ENCODE measurements around the gene TEAD1.

Gene TEAD1

GRCh38 chr11:12673924-12674570, at the start of gene TEAD1:
Gene TEAD1, plus strand, starts transcription at chr11:12674421.
- Histone ChIP-seq H3K27me3 (ENCODE audit: control insufficient read depth, insufficient read depth, low read length) (no peaks in the 10 kb centered on the region), H3K36me3 (ENCODE audit: control insufficient read depth, insufficient read depth, low read length) (no peaks in the 10 kb centered on the region), H3K4me3 (ENCODE audit: low read length) (peak within 1 kb of the TSS; percentile 20), H3K9ac (ENCODE audit: low read length) (peak within 1 kb of the TSS; percentile 78), H3K4me1 (ENCODE audit: control insufficient read depth, insufficient read depth, low read length) (no peaks in the 10 kb centered on the region), H3K9me3 (ENCODE audit: control insufficient read depth, low read length) (no peaks in the 10 kb centered on the region)

- no peak overlapping the region for H3K4me3 ChIP-seq (ENCODE audit: low read length)
- no peaks in the 10 kb centered on the region for H3K4me1 ChIP-seq (ENCODE audit: control insufficient read depth, insufficient read depth, low read length)
- no peak overlapping the region for H3K9ac ChIP-seq (ENCODE audit: low read length)
- H3K27me3 ChIP-seq (ENCODE audit: control insufficient read depth, insufficient read depth, low read length), result no peaks in the 10 kb centered on the region
- no peaks in the 10 kb centered on the region for H3K36me3 ChIP-seq (ENCODE audit: control insufficient read depth, insufficient read depth, low read length)
- H3K9me3 ChIP-seq (ENCODE audit: control insufficient read depth, low read length), result no peaks in the 10 kb centered on the region
These were observed 49.6 kb upstream of the TEAD1 start for GRCh38 chr11:12624595-12624994.

DNA sequence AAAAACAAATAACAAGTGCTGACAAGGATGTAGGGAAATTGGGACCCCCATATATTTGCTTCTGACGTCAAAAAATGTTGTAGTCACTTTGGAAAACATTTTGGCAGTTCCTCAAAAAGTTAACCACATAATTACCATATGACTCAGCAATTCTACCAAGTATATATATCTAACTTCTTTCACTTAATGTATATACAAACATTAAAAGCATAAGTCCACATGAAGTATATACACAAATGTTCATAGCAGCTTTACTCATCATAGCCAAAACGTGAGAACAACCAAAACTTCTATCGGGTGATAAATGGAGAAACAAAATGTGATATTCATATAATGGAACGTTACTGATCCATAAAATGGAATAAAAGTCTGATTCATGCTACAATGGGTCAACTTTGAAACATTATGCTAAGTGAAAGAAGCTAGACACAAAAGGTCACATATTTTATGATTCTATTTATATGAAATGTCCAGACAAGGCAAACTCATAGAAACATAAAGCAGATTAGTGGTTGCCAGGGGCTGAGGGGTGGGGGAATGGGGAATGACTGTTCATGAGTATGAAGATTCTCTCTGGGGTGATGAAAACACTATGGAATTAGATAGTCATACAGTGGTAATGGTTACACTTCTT, 48.7 kb upstream of the TEAD1 start:
- Histone ChIP-seq H3K9me3 (ENCODE audit: control insufficient read depth, low read length) (no peaks in the 10 kb centered on the region), H3K4me3 (ENCODE audit: low read length) (no peak overlapping the region), H3K27me3 (ENCODE audit: control insufficient read depth, insufficient read depth, low read length) (no peaks in the 10 kb centered on the region), H3K36me3 (ENCODE audit: control insufficient read depth, insufficient read depth, low read length) (no peaks in the 10 kb centered on the region), H3K9ac (ENCODE audit: low read length) (no peak overlapping the region), H3K4me1 (ENCODE audit: control insufficient read depth, insufficient read depth, low read length) (no peaks in the 10 kb centered on the region)

DNA sequence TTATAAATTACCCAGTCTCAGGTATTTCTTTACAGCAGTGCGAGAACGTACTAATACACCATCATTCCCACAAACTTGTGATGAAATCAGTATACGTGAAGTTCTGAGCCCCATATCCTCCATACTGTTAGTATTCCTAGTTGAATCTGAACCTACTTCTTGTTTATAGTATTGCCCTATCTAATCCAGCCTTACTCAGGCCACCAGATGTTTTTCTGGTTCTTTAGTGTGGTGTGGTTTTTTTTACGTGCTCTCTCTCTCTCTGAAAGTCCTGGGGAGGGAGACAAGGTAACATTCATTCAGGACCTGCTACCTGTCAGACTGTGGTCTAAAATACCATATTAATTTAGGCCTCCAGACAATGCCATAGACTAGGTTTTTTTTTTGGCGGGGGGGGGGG, 47.6 kb upstream of the TEAD1 start:
- Histone ChIP-seq H3K36me3 (ENCODE audit: control insufficient read depth, insufficient read depth, low read length) (no peaks in the 10 kb centered on the region), H3K27me3 (ENCODE audit: control insufficient read depth, insufficient read depth, low read length) (no peaks in the 10 kb centered on the region), H3K9ac (ENCODE audit: low read length) (no peak overlapping the region), H3K9me3 (ENCODE audit: control insufficient read depth, low read length) (no peaks in the 10 kb centered on the region), H3K4me1 (ENCODE audit: control insufficient read depth, insufficient read depth, low read length) (no peaks in the 10 kb centered on the region), H3K4me3 (ENCODE audit: low read length) (no peak overlapping the region)

DNA sequence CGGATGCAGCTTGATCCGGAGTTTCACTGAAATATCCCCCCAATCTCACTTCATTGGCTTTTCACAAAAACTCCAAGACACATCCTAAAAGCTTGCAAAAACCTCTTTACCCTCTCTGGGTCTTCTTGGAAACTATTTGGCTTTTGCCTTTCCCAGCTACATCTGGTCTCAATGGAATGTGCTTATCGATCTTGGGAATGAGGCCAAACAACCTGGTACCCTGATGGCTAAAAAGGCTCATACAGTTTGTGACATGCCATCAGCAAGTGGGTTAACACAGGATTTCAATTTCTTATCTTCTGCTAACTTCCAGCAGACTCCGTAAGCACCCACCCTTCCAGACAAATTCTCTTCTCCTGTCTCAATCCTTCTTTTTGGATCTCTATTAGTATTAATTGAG, 45.9 kb upstream of the TEAD1 start:
- Histone ChIP-seq H3K27me3 (ENCODE audit: control insufficient read depth, insufficient read depth, low read length) (no peaks in the 10 kb centered on the region), H3K9me3 (ENCODE audit: control insufficient read depth, low read length) (no peaks in the 10 kb centered on the region), H3K4me1 (ENCODE audit: control insufficient read depth, insufficient read depth, low read length) (no peaks in the 10 kb centered on the region), H3K9ac (ENCODE audit: low read length) (no peak overlapping the region), H3K4me3 (ENCODE audit: low read length) (no peak overlapping the region), H3K36me3 (ENCODE audit: control insufficient read depth, insufficient read depth, low read length) (no peaks in the 10 kb centered on the region)

DNA sequence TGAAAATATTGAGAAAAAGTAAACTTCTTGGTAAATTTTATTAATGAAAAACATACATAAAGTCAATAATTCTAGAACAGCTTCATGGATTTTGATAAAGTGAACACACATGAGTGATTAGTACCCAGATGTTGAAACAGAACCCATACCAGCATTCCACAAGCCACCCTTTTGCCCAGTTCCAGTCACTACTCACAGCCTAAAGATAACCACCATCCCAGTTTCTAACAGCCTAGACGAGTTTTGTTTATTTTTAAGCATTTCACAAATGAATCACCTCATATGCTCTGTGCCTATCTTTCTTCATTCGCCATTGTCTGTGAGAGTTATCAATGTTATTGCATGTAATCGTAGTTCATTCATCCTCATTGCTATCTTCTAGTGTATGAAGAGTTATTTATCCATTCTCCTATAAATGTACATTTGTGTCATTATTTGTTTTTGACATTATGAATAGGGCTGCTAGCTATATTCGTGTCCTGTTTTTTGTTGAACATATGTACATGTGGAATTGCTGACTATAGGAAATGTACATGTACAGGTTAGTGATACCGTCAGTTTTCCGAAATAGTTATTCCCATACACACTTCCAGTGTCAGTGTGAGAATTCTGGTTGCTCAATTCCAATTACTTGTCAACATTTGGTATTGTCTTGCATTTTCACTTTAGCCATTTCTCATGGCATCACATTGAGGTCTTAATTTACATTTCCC, 44.5 kb upstream of the TEAD1 start:
- no peak overlapping the region for H3K9ac ChIP-seq (ENCODE audit: low read length)
- no peaks in the 10 kb centered on the region for H3K36me3 ChIP-seq (ENCODE audit: control insufficient read depth, insufficient read depth, low read length)
- H3K4me3 ChIP-seq (ENCODE audit: low read length), result no peak overlapping the region
- H3K9me3 ChIP-seq (ENCODE audit: control insufficient read depth, low read length), result no peaks in the 10 kb centered on the region
- no peaks in the 10 kb centered on the region for H3K27me3 ChIP-seq (ENCODE audit: control insufficient read depth, insufficient read depth, low read length)
- no peaks in the 10 kb centered on the region for H3K4me1 ChIP-seq (ENCODE audit: control insufficient read depth, insufficient read depth, low read length)

- Histone ChIP-seq H3K4me3 (ENCODE audit: low read length) (no peak overlapping the region), H3K9ac (ENCODE audit: low read length) (no peak overlapping the region), H3K27me3 (ENCODE audit: control insufficient read depth, insufficient read depth, low read length) (no peaks in the 10 kb centered on the region), H3K4me1 (ENCODE audit: control insufficient read depth, insufficient read depth, low read length) (no peaks in the 10 kb centered on the region), H3K9me3 (ENCODE audit: control insufficient read depth, low read length) (no peaks in the 10 kb centered on the region), H3K36me3 (ENCODE audit: control insufficient read depth, insufficient read depth, low read length) (no peaks in the 10 kb centered on the region)
These were observed 42.6 kb upstream of the TEAD1 start for GRCh38 chr11:12631651-12632050.

GRCh38 chr11:12634329-12634728, 39.9 kb upstream of the TEAD1 start:
- Histone ChIP-seq H3K4me3 (ENCODE audit: low read length) (no peak overlapping the region), H3K27me3 (ENCODE audit: control insufficient read depth, insufficient read depth, low read length) (no peaks in the 10 kb centered on the region), H3K9me3 (ENCODE audit: control insufficient read depth, low read length) (no peaks in the 10 kb centered on the region), H3K9ac (ENCODE audit: low read length) (no peak overlapping the region), H3K36me3 (ENCODE audit: control insufficient read depth, insufficient read depth, low read length) (no peaks in the 10 kb centered on the region), H3K4me1 (ENCODE audit: control insufficient read depth, insufficient read depth, low read length) (no peaks in the 10 kb centered on the region)

DNA sequence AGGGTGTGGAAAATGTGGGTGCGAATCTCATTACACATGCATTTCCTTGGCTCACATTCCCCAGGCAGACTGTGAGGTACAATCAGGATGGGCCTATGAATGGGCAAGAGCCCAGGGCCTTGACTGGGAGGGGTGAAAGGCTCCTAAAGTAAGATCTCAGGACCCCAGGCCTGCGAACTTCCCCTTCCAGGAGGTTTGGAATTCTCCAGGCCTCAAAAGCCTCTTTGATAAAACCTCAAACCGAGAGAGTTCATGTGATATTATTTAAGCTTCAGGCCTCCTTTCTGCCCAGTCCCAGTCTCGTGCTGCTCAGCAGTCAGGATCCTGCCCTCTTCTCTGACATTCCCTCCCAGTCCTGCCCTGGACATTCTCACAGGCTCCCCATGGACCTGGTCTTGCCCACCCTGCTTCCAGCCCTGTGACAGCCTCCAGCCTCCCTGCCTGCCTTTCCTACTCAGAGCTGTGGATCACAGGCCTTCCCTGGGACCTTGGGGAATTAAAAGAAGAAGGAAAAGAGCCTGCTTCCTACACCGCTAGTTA, 37.3 kb upstream of the TEAD1 start:
- Histone ChIP-seq H3K9me3 (ENCODE audit: control insufficient read depth, low read length) (no peaks in the 10 kb centered on the region), H3K4me1 (ENCODE audit: control insufficient read depth, insufficient read depth, low read length) (no peaks in the 10 kb centered on the region), H3K4me3 (ENCODE audit: low read length) (no peak overlapping the region), H3K36me3 (ENCODE audit: control insufficient read depth, insufficient read depth, low read length) (no peaks in the 10 kb centered on the region), H3K9ac (ENCODE audit: low read length) (no peak overlapping the region), H3K27me3 (ENCODE audit: control insufficient read depth, insufficient read depth, low read length) (no peaks in the 10 kb centered on the region)

- Histone ChIP-seq H3K4me1 (ENCODE audit: control insufficient read depth, insufficient read depth, low read length) (no peaks in the 10 kb centered on the region), H3K36me3 (ENCODE audit: control insufficient read depth, insufficient read depth, low read length) (no peaks in the 10 kb centered on the region), H3K9ac (ENCODE audit: low read length) (no peak overlapping the region), H3K9me3 (ENCODE audit: control insufficient read depth, low read length) (no peaks in the 10 kb centered on the region), H3K4me3 (ENCODE audit: low read length) (no peak overlapping the region), H3K27me3 (ENCODE audit: control insufficient read depth, insufficient read depth, low read length) (no peaks in the 10 kb centered on the region)
These were observed 34.8 kb upstream of the TEAD1 start for GRCh38 chr11:12639388-12639787.

- no peaks in the 10 kb centered on the region for H3K36me3 ChIP-seq (ENCODE audit: control insufficient read depth, insufficient read depth, low read length)
These were observed 33.9 kb upstream of the TEAD1 start for GRCh38 chr11:12640355-12640754.

More at GRCh38 chr11:12640355-12640754, 33.9 kb upstream of the TEAD1 start:
- H3K27me3 ChIP-seq (ENCODE audit: control insufficient read depth, insufficient read depth, low read length), result no peaks in the 10 kb centered on the region
- no peaks in the 10 kb centered on the region for H3K9me3 ChIP-seq (ENCODE audit: control insufficient read depth, low read length)
- H3K4me3 ChIP-seq (ENCODE audit: low read length), result no peak overlapping the region
- no peaks in the 10 kb centered on the region for H3K4me1 ChIP-seq (ENCODE audit: control insufficient read depth, insufficient read depth, low read length)
- H3K9ac ChIP-seq (ENCODE audit: low read length), result no peak overlapping the region

Measured in mucosa of stomach (tissue), 1 donor.